Stimulated activated CD8-positive, alpha-beta memory T cell treated with anti-CD3 and anti-CD28 coated beads, Interleukin-4, amount 100 ng/mL, for 48 hours (primary cell): ENCODE results near the gene PPFIBP1.
A peak's percentile ranks its signal among the peaks of the same experiment; 100 is the strongest.

Experiments
- DNase-seq: peaks from one replicate; pipeline ENCODE4 v3.0.0-alpha.2; 2020

The PPFIBP1 gene

DNA sequence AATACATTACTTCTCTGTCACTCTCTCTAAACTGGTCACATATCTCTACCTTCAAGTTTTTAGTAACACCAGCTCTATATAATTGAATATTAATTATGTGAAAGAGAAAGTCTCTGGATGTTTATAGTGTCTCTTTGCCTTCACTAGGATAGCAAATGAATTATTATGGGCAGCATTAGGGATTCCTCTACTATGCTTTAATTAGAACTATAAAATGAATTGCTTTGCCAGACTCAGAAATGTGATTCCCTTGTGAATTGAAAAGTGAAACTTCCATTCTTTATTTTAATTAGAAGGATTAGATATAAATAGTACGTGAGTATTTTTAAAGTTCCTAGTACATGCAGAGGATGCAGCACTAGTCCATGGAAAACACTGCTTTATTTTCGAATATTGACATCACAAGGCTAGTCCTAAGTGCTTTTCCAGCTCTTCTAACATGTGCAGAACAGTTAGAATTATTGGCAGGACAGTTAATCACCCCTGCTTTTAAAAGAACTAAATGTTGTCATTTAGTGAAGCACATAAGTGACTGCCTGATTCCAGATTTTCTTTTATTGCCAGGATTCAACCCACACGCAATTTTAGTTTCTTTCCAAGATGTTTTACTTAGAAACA is 149.2 kb downstream of the PPFIBP1 start:
- no peak for DNase-seq

DNA sequence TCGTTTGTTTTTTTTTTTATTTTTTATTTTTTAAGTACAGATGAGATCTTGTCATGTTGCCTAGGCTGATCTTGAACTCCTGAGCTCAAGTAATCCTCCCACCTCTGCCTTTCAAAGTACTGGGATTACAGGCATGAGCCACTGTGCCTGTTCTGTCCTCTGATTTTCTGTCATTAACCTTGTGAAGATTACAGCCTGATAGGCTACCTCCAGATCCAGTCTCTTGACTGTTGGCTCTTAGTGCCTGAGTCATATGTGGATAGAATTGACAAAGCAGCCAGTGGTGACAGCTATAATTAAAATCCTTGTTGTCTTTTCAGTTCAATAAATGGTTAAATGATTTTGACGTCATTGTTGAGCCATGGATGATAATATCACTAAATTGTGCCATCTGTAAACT is 151.0 kb downstream of the PPFIBP1 start:
- no peak for DNase-seq

DNA sequence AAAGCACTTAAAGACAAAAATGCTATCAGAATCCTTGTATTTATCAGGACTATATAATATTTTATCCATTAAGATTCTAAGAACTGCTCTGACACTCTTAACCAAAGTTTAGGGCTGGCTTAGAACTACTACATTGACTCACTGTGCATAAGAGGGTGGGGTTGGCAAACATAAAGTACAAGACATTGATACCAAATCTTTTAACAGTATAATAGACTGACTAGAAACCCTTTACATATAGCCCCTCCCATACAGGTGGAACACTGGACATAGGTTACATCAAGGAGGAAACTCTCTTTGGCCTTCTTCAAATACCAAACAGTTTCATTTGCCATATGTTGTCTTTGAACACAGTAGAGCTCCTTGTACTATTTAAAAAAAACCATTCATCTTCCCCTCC is 156.6 kb downstream of the PPFIBP1 start:
- DNase-seq, result no peak

DNA sequence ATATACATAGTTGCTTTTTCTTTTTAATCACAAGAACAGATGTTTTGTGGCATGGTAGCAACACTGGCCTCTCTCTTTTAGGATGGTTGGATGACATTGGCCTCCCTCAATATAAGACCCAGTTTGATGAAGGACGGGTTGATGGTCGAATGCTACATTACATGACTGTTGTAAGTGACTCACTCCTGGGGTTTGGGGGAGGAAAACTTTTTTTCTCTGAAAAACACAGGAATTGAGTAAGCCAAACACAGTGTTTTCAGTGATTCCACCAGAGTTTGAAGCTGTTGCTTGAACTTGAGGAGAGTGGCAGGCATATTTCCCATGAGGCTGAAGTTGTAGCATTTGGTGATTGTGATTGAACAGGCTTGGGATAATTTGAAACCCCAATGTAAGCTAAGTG is 158.5 kb downstream of the PPFIBP1 start:
- no peak for DNase-seq

DNA sequence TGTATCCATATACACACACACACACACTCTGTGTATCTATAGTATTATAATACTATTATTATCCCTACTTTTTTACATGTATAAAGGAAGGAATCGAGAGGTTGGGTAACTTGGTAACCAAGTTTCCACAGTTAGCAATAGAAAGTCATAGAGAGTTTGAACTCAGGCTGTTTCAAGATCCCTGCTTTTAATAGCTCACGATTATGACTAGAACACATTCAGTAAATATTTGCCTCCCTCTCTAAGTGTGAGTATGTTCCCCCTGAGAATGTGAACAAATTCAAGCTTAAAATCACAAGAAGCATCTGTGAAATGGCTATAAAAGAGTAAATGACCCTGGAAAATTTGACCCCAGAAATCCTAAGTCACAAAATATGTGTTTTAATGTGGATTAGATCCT is 161.3 kb downstream of the PPFIBP1 start:
- DNase-seq, result no peak

DNA sequence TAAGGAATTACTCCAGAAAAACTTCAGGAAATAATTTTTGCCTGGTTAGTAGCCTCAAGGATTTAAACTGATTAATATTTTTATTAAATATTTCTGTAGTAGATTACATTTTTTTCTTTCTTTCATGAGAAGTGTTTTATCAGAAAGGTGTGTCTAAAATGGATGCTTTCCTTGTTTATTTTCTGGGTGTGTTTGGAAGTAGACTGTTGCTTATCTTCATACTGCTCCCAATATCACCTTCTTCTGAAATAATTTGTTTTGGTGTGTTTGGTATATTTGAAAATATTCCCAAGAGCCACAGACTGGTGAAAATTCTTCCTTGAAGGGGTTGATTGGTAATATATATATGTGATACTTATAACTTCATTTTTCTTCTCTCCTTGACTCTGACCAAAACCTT is 162.1 kb downstream of the PPFIBP1 start:
- DNase-seq, result no peak

DNA sequence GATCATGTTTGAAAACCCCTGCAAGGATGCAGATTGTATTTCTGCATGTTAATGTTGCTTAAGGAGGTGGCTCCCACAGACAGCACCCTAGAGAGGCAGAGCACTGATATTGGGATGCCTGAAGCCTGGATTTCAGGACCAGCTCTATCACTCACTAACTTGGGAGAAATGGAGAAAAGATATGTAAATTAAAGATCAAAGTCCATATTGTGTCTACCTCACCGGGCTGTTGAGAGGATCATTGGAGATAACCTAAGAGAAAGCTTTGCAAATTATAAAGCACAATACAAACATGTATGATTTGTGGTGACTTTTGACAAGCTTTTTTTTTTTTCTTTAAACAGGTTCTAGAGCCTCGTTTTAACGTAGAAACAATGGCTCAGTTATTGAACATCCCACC is 164.7 kb downstream of the PPFIBP1 start:
- no peak for DNase-seq

DNA sequence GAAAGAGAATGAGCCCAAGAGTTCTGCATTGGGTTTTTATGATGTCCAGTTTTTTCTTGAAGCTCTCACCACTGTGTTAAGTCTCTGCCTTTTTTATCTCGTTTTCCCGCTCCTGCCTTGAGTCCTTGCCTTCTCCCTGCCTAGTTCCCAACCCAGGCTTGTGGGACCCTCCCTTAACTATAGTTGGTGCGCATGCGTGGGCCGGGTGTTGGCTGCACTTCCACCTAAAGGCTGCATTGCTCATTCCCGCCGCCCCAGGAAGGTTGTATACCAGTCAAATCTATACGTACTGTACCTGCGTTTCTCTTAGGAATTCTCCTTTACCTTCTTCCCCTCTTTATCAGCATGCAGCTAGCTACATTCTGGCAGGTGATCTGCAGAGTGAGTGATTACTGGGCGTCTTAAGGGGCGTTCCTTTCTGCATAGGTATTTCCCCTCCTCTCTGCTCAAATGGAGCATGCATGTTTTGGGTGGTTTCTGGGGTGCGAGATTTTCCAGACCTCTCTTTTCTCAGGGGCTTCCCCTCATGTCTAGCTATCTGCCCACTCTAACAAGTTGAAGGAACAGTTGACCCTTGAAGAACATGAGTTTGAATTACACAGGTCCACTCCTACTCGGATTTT is 165.7 kb downstream of the PPFIBP1 start:
- DNase-seq, result no peak

DNA sequence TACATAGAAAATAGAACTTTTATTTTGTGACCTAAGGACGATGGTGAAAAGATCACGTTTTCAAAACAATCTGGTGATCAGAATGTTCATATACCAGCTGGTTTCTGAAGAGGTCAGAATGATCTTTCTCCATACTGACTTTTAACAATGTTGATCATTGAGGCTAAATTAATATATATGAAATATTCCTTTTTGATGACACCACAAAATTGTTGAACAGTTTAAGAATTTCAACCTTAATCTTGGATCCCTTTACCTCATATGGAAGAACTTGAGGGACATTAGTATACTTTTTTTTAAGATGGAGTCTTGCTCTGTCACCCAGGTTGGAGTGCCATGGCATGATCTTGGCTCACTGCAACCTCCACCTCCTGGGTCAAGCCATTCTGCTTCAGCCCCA is 169.4 kb downstream of the PPFIBP1 start:
- no peak for DNase-seq

DNA sequence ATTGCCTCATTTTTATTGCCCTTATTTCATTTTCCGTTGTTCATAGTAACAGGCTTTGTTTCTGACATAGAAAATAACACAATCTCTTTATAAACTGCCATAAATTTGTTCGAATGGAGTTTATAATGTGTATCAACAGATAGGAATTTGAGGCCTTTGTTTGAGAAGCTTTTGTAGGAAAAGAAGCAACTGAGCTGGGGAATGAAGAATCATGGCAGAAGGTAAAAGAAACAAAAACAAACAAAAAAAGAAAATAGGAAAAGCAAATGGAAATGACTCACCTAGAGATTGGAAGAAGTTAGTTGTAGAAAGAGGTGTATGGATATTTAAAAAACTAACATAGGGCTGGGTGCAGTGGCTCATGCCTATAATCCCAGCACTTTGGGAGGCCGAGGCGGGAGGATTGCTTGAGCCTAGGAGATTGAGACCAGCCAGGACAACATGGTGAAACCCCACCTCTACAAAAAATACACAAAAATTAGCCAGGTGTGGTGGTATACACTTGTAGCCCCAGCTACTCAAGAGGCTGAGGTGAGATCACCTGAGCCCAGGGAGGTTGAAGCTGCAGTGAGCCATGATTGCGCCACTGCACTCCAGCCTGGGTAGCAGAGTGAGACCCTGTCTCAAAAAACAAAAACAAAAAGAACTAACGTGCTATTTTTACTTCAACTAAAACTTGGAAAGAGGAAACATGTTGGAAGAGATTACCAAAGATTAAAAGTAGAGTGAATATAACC is 171.7 kb downstream of the PPFIBP1 start:
- DNase-seq, result no peak

DNA sequence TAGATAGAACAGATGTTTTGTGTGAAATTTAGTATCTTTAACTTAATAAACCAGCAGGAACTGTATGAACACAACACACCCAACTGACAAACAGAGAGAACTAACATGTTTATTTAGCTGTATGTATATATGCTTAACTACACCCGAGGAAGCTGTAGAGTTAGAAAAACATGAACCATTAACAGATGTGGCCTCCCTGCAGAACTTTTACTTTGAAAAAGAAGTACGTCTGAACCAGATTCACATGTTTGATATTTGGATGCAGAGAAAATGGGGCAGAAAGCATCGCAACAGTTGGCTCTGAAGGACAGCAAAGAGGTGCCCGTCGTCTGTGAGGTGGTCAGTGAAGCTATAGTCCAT is 172.3 kb downstream of the PPFIBP1 start, which contains the start of gene REP15:
Gene REP15, plus strand, starts transcription at position 155 of the 360 bp plus-strand sequence. Its CDS starts 116 bp downstream, at position 271.
- no peak for DNase-seq

DNA sequence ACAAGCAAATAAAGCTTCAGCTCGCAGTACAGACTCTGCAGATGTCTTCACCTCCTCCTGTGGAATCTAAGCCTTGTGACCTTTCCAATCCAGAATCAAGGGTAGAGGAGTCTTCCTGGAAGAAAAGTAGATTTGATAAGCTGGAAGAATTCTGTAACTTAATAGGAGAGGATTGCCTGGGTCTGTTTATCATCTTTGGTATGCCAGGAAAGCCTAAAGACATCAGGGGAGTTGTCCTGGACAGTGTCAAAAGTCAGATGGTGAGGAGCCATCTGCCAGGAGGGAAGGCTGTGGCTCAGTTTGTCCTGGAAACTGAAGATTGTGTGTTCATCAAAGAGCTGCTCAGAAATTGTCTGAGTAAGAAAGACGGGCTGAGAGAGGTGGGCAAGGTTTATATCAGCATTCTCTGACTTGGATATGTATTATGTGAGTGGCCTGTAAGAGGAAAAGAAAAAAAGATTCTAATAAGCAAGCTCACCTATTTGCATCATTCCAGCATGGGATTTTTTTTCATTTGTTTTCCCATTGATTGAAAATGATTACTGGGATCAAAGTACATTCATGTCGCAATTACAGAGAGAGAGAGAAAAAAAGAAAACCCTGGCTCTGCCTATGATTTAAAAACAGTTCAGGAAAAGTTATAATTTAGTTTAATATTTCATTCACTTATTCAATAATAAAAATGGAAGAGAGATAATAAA is 173.0 kb downstream of the PPFIBP1 start:
- DNase-seq, result no peak

DNA sequence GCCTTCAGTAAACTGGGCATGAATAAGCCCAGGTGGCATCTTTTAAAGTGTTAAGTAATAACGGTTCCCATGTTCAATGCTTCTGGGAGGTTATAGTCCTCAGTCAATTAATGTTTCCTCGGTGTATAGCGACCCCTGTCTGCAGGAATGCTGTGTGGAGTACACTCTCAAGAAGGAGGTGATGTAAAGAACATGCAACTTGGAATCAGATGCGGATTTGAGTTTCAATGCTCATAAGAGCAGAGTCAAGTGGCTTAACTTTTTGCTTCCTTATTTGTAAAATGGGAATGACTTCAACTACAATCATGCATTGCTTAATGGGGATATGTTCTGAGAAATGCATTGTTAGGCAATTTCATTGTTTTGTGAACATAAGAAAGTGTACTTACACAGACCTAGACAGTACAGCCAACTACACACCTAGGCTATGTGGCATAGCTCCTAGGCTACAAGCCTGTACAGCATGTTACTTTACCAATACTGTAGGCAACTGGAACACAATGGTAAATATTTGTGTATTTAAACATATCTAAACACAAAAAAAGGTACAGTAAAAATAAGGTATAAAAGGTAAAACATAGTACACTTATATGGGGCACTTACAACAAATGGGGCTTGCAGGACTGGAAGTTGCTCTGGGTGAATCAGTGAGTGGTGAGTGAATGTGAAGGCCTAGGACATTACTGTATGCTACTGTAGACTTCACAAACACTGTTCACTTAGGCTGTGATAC is 179.9 kb downstream of the PPFIBP1 start:
- DNase-seq, result peak; percentile 84

DNA sequence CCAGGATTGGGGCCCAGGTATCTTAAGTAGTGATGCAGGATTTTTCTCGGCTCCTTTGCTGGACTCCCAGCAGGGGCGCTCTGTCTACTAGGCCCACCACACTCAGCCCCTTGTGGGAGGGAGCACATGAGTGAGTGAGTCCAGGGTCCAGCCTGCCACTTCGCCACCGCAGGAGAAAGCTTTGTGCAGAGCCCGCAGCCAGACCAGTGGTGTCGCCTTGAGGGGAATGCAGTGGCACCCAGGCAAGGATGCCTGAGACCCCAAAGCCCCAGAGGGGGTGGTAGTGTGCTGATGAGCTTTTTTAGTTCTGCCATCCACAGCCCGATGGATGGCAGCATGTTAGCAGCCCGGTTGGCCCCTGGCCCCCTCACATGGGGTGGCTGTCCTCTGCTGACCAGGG is 181.3 kb downstream of the PPFIBP1 start:
- no peak for DNase-seq

DNA sequence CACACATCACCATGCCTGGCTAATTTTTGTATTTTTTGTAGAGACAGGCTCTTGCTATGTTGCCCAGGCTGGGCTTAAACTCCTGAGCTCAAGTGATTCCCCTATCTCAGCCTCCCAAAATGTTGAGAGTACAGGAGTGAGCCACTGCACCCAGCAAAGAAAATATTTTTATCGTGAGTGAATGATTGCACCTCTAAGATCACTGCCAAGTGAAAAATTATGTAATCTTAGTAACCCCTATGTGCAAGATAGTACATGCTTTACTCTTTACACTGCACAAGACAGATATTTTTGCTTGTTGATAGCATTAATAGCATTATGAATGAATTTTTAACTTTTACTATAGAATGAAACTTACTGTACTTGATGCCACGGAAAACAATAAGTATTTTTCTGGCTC is 183.2 kb downstream of the PPFIBP1 start:
- DNase-seq, result no peak

DNA sequence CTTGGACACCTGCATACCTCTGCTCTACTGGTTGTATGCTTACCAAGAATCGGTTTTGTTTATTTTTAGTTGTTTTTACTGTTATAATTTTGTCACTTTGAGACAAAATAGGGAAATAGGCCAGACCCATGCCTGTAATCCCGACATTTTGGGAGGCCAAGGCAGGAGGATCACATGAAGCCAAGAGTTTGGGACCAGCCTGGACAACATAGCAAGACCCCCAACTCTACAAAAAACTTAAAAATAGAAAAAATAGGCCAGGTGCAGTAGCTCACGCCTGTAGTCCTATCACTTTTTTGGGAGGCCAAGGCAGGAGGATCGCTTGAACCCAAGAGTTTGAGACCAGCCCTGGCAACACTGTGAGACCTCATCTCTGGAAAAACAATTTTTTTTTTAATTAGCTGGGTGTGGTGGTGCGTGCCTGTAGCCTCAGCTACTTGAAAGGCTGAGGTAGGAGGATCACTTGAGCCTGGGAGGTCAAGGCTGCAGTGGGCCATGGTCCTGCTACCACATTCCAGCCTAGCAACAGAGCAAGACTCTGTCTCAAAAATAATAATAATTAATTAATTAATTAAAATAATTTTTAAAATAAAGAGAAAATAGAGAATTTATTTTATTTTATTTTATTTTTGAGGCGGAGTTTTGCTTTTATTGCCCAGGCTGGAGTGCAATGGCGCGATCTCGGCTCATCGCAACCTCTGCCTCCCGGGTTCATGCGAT is 185.4 kb downstream of the PPFIBP1 start:
- DNase-seq, result no peak

DNA sequence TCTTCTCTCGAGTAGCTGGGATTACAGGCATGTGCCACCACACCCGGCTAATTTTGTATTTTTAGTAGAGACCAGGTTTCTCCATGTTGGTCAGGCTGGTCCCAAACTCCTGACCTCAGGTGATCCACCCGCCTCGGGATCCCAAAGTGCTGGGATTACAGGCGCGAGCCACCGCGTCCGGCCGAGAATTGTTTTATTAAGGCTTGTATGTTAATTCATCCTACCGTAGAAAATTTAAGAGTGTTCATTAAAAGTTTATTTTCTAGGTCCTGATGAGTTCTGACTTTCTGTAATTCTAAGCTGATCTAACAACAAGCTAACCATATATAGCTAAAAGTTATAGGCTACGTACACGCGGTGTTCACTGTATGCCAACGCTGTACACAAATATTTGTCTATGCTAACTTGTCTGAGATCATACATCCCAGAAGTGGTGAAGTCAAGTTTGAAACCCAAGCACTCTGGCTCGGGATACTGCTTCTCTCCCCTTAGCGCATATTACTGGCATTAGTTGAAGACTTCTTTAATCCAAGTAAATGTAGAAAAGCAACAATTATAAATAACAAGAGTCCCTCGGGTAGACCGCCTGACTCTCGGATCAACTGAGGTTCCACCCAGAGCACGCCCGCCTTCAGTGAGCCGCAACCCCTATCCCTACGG is 186.1 kb downstream of the PPFIBP1 start:
- no peak for DNase-seq

DNA sequence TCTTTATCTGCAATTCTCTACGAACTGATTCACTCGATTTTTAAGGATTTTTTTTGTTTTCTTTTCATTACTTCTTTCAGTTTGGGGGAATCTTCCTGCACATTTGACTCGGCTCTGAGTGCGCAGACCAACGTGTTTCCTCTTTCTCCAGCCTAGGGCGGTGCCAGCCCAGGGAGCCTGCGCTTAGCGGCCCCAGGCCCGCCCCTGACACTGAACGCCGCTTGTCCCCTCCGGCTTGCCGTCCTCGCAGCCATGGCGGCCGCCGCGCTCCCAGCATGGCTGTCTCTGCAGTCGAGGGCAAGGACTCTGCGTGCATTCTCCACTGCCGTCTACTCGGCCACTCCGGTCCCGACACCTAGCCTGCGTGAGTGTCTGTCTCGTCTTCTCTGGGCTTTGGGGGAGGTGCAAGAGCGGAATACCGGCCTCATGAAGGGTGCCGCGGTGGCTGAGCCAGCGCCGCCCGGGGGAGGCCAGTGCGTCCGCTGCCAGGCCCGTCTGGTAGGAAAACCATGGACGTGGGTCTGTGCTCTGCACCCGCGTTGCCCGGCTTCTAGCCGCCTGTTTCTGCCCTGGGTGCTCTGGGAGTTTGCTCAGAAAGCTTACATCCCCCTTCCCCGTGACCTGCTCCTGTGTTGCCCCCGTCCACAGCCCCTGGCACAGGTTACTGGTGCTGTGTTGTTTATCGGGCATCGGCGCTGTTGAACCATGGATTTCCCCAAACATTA is 186.7 kb downstream of the PPFIBP1 start, which contains the start of gene MRPS35:
Gene MRPS35, plus strand, starts transcription at position 241 of the 725 bp plus-strand sequence. Its CDS starts 12 bp downstream, at position 253.
- DNase-seq, result peak; percentile 93

DNA sequence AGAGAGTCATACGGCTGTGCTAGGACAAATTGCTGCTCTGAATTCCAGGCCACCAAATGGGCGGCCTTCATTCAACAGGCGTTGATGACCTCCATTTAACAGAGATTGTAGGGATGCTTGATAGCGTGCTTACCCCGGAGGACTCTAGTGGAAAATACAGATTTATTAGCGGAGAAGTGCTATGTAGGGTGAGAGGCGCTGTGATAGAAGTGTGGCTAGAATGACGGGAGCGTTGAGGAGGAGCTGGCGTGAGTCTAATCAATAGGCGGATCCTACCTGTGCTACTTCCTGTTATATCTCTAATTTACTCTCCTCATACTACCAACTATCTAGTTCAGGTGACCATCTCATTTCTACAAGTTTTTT is 187.3 kb downstream of the PPFIBP1 start:
- DNase-seq, result no peak

DNA sequence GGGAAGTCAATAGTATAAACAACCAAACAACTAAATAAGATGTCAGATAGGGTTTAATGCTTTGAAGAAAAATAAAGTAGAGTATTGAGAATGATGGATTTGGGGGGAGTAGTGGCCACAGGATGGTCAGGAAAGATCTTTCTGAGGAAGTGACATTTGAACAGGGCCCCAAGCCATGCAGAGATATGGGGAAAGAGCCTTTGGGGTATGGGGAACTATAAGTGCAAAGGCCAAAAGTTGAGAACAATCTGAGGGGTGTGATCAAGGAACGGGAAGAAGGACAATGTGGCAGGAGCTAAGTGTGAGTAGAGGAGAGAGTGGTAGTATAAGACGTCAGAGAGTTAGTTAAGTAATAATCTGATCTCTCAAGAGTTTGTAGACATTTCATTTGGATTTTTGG is 188.0 kb downstream of the PPFIBP1 start:
- no peak for DNase-seq

DNA sequence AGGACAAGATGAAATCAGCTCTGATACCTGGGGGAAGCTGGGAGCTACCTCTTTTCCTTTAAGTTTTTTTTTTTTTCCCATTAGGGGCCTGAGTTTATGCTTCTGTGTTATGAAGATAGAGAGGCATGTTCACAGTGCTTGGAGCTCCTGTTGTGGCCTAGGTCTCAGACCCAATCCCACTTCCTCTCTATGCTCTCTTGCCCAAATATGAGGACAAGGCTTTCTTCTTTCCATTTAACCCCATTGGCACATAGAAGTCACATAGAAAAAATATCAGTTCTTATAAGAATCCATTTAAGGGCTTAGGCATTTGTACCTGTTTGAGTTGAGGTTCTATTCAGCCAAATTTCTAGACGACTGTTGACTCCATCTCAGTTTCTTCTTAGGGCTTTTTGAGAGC is 199.2 kb downstream of the PPFIBP1 start:
- no peak for DNase-seq
